ENCODE data around the gene HOMER1.
A peak's percentile ranks its signal among the peaks of the same experiment; 100 is the strongest.
"Not testable (repeated sequence)": the region's sequence is repeated elsewhere in the genome, so short reads cannot be mapped to it uniquely, and the experiment has no call there.

The HOMER1 gene

DNA sequence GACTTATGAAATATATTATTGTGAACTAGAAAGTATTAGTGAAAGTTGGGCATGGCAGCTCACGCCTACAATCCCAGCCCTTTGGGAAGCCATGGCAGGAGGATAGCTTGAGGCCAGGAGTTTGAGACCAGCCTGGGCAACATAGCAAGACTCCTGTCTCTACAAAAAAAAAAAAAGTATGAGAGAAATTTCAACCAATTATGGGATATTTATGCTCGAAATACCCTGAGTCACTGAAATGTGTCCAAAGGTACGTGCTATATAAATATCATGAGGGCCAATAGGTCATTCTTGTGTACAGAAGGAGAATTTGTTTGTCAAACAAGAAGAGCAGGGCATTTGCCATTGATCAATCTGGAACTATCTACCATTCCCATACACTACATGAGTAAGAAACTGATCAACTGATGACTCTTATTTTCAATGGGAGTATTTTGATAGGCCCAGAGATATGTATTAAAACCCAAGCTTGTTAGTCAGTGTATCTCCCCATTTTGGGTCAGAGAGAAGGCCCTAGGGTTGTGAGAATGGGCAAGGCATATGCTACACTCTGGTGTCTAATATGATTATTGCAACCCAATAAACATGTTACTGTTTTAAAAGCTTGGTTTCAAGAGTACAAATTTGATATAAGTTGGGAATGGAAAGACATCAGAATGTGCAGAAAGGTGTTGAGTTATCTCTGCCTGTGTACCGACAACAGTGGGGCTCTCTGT, 21.7 kb upstream of the HOMER1 start:
- H3K27me3 Mint-ChIP-seq = peaks cover 35% of the 10 kb centered on the region
- no peaks in the 10 kb centered on the region for H3K9me3 Mint-ChIP-seq
- ATAC-seq = no peak
- H3K27ac Mint-ChIP-seq = no peak overlapping the region
- H3K4me3 Mint-ChIP-seq = no peak overlapping the region
- no peaks in the 10 kb centered on the region for H3K36me3 Mint-ChIP-seq
- no peaks in the 10 kb centered on the region for H3K4me1 Mint-ChIP-seq

DNA sequence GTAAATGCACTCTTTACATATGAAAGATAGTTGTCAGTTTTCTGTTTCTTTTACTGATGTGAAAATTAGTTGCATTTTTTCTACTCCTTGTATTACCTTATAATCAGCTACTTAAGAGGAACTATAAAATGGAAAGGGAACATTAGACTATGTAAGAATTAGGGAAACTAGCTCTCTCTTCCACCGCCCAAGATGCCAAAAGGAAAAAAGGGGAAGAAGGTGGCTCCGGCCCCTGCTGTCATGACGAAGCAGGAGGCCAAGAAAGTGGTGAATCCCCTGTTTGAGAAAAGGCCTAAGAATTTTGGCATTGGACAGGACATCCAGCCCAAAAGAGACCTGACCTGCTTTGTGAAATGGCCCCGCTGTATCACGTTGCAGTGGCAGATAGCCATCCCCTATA, 15.2 kb upstream of the HOMER1 start:
- no peaks in the 10 kb centered on the region for H3K4me1 Mint-ChIP-seq
- no peaks in the 10 kb centered on the region for H3K36me3 Mint-ChIP-seq
- H3K27ac Mint-ChIP-seq = no peak overlapping the region
- no peak for ATAC-seq
- H3K9me3 Mint-ChIP-seq = peaks cover 6% of the 10 kb centered on the region
- peaks cover 4% of the 10 kb centered on the region for H3K27me3 Mint-ChIP-seq
- H3K4me3 Mint-ChIP-seq = no peak overlapping the region

DNA sequence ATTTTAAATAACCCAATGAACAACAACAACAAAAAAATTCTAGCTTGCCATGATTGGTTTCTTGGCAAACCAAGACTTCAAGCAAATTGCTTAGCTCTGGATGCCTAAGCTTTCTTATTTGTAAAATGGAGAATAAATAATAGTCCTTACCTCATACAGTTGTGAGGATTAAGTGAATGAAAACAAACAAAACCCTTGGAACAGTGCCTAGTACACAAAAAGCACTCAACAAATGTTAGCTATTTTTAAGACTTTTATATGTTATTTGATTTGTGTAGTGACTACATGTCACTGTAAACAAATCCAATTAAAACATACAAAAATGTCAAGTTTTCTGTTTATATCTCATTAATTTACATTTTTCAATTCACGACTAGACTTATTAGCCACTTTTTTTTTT, 13.5 kb upstream of the HOMER1 start:
- no peak overlapping the region for H3K27ac Mint-ChIP-seq
- H3K4me1 Mint-ChIP-seq = no peaks in the 10 kb centered on the region
- no peak overlapping the region for H3K4me3 Mint-ChIP-seq
- H3K27me3 Mint-ChIP-seq = peaks cover 17% of the 10 kb centered on the region
- peaks cover 7% of the 10 kb centered on the region for H3K9me3 Mint-ChIP-seq
- no peak for ATAC-seq
- H3K36me3 Mint-ChIP-seq = no peaks in the 10 kb centered on the region

DNA sequence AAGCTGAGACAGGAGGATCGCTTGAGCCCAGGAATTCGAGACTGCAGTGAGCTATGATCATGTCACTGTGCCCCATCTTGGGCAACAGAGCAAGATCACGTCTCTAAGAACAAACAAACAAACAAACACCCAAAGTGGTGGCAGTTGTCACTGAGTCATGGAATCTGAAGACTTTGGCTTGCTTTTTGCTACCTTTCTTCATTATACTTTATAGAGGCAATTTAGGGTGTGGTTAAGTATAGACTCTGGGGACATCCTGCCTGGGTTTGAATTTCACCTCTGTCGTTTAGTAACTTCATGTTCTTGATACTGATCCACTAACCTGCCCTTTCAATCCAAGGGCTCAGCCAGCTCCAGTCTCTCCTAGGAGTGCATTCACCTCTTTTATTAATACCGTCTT, 13.0 kb upstream of the HOMER1 start:
- H3K27ac Mint-ChIP-seq = no peak overlapping the region
- H3K36me3 Mint-ChIP-seq = no peaks in the 10 kb centered on the region
- no peak for ATAC-seq
- peaks cover 7% of the 10 kb centered on the region for H3K9me3 Mint-ChIP-seq
- H3K27me3 Mint-ChIP-seq = peaks cover 17% of the 10 kb centered on the region
- H3K4me3 Mint-ChIP-seq = no peak overlapping the region
- no peaks in the 10 kb centered on the region for H3K4me1 Mint-ChIP-seq

DNA sequence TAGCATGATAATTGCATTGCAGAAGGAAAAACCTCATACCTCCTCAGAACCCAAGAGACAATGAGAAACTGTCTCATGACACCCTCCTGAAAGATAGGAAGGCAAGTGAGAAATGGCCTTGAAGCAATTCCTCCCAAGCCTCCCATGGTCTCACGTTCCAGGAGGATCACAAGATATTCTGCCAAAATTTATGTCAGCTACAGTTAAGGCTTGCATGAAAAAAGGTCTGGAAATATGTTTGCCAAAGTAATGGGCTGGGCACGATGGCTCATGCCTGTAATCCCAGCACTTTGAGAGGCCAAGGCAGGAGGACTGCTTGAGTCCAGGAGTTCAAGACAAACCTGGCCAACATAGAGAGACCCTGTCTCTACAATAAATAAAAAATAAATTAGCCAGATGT, 12.6 kb upstream of the HOMER1 start:
- no peak overlapping the region for H3K4me3 Mint-ChIP-seq
- H3K36me3 Mint-ChIP-seq = no peaks in the 10 kb centered on the region

DNA sequence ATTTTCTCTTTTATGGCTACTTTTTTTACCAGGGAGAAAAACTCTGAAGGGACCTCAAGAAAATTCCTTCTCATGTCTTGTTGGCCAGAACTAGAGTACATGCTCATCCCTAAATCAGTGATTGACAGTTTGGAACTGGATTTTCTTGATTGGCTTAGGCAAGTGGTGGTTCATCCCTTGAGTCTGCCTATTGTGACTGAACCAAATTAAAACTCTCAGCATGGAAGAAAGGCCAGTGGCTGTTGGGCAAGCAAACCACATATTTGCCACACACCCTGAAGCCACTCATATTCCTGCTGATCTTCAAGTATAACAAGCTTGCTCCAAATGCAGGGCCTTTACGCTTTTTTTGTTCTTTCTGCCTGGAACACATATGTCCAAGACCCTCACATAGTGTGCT, 7.2 kb upstream of the HOMER1 start:
- no peak overlapping the region for H3K27ac Mint-ChIP-seq

More for the DNA sequence above, 12.6 kb upstream of the HOMER1 start:
- Mint-ChIP-seq H3K9me3 (peaks cover 7% of the 10 kb centered on the region), H3K27me3 (peaks cover 17% of the 10 kb centered on the region), H3K27ac (no peak overlapping the region), H3K4me1 (no peaks in the 10 kb centered on the region)
- no peak for ATAC-seq

DNA sequence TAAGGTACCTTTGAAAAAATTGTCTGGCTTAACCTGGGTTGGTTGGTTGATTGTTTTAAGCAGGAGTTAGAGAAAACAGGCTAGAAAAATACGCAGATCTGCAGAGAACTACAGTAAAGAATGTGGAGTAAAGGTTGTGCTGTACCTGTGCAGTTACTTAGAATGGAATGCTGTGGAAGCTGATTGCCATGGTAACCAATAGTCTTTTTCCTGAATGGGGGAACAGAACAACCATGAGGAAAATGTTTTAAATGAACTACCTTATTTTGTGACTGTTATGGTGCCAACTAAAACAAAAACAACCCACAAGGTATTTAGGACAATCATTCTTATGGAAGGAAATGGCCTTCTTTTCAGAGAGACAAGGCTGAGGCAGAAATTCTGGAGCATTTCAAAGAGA, 4.8 kb upstream of the HOMER1 start:
- peaks cover 11% of the 10 kb centered on the region for H3K4me1 Mint-ChIP-seq
- no peaks in the 10 kb centered on the region for H3K9me3 Mint-ChIP-seq
- no peak overlapping the region for H3K4me3 Mint-ChIP-seq
- ATAC-seq = no peak
- H3K27me3 Mint-ChIP-seq = peaks cover 9% of the 10 kb centered on the region
- H3K27ac Mint-ChIP-seq = no peak overlapping the region
- no peaks in the 10 kb centered on the region for H3K36me3 Mint-ChIP-seq

More for the DNA sequence above, 7.2 kb upstream of the HOMER1 start:
- ATAC-seq = no peak
- peaks cover 17% of the 10 kb centered on the region for H3K27me3 Mint-ChIP-seq
- peaks cover 6% of the 10 kb centered on the region for H3K4me1 Mint-ChIP-seq
- H3K9me3 Mint-ChIP-seq = peaks cover 7% of the 10 kb centered on the region
- no peaks in the 10 kb centered on the region for H3K36me3 Mint-ChIP-seq
- no peak overlapping the region for H3K4me3 Mint-ChIP-seq

DNA sequence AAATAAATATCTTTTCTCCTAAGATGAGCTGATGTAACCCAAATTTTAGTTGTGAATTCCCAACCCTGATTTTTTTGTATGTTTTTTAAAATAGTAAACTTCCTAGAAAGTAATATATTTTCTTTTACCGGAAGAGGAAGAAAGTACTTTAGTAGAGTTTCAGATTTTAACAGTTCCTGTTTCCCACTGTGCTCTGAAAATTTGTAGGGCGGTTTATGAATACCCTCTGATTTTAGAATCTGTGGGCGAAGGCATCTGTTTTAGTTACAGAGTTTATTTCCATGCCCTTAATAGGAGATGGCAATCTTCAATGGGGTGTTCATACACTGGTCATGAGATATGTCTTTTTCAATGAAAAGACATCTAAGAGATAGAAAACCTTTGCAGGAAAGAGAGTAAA, 3.7 kb upstream of the HOMER1 start:
- H3K27ac Mint-ChIP-seq = no peak overlapping the region
- H3K4me3 Mint-ChIP-seq = no peak overlapping the region
- H3K36me3 Mint-ChIP-seq = no peaks in the 10 kb centered on the region

DNA sequence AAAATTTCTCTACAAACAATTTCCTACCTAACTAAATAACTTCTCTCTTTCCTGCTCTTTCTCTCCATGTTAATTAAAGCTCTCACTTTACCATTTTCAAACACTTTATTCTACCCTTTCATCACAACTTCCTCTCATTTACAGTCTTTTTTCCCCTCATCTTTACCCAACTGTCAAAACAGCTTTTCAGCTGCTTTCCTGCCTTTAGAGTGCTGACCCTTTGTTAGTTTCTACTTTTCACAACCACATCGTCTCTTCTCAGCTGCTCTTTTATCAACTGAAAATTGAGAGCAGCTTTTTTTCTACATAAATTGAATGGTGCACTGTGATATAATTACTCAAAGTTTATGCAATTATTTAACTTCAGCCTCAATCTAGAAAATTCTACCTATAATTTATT, 3.1 kb upstream of the HOMER1 start:
- H3K4me1 Mint-ChIP-seq = peaks cover 21% of the 10 kb centered on the region
- no peak overlapping the region for H3K4me3 Mint-ChIP-seq

More for the DNA sequence above, 3.7 kb upstream of the HOMER1 start:
- Mint-ChIP-seq H3K9me3 (no peaks in the 10 kb centered on the region), H3K27me3 (no peaks in the 10 kb centered on the region), H3K4me1 (peaks cover 18% of the 10 kb centered on the region)
- no peak for ATAC-seq

DNA sequence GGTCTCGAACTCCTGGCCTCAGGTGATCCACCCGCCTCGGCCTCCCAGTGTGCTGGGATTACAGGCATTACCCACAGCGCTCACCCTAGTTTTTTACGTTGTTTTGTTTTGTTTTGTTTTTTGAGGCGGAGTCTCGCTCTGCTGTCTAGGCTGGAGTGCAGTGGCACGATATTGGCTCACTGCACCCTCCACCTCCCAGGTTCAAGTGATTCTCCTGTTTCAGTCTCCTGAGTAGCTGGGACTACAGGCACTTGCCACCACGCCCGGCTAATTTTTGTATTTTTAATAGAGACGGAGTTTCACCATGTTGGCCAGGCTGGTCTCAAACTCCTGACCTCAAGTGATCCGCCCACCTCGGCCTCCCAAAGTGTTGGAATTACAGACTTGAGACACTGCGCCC, 2.4 kb upstream of the HOMER1 start:
- not testable (repeated sequence) for H3K9me3 Mint-ChIP-seq, H3K4me3 Mint-ChIP-seq, ATAC-seq, H3K36me3 Mint-ChIP-seq, H3K27ac Mint-ChIP-seq, H3K27me3 Mint-ChIP-seq
- H3K4me1 Mint-ChIP-seq = peaks cover 27% of the 10 kb centered on the region

More for the DNA sequence above, 3.1 kb upstream of the HOMER1 start:
- no peak overlapping the region for H3K27ac Mint-ChIP-seq
- no peaks in the 10 kb centered on the region for H3K9me3 Mint-ChIP-seq
- no peak for ATAC-seq
- H3K27me3 Mint-ChIP-seq = no peaks in the 10 kb centered on the region
- H3K36me3 Mint-ChIP-seq = no peaks in the 10 kb centered on the region

DNA sequence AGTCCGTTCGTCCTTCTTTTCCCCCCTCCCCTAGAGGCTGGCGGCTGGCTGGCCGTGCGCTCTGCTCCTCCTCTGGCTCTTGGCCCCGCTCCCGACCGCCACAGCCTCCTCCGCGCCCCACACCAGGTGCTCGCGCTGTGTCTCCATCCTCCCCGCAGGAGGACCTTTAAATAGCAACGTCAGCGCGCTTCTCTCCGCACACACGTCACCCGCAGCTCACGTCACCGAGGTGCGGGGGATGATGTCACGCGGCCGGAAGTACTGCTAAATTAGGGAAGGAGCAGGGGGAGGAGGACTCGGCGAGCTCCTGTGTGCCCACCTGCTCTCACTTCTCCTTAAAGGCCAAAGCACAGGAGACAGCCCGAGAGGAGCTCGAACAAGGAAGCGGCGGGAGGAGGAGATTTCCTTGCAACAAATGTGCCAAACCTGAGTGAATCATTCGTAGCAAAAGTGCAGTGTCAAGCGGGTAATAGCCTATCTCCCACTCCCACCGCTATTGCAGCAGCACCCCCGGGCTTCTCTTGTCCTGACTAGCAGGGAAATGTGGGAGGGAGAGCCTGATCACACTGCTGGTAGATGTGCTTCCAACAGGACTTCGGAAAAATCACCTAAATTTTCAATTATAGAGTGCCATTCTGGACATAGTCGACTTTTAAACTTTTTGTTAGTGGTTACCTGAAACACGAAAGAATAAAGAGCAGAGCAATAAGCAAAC, 614 bp upstream of the HOMER1 start:
- Mint-ChIP-seq H3K27me3 (no peaks in the 10 kb centered on the region), H3K4me3 (peak overlapping the region; percentile 87), H3K27ac (peak overlapping the region; percentile 84), H3K4me1 (peaks cover 32% of the 10 kb centered on the region), H3K36me3 (no peaks in the 10 kb centered on the region), H3K9me3 (no peaks in the 10 kb centered on the region)
- peak; percentile 94 for ATAC-seq

DNA sequence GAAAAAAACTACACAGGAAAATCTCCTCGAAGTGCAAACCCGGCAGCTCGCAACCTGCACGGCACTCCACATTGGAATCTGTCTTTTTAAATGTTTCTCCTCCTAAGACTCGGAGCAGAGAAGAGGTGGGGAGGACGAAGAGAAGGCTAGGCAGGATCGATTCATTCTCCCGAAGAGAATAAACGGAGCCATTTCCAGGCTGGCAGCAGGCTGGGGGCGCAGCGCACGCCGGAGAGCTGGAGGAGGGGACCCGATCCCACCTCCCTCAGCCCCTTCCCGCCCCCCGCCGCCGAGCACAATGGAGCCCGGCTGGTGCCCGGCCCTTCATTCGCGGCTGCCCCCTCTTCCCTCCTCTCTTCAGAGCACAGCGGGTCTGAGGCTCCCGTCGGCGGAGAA, 628 bp downstream of the HOMER1 start:
- peaks cover 32% of the 10 kb centered on the region for H3K4me1 Mint-ChIP-seq
- peak overlapping the region; percentile 84 for H3K27ac Mint-ChIP-seq
- H3K36me3 Mint-ChIP-seq = no peaks in the 10 kb centered on the region
- H3K9me3 Mint-ChIP-seq = no peaks in the 10 kb centered on the region
- H3K4me3 Mint-ChIP-seq = peak overlapping the region; percentile 87
- no peak for ATAC-seq
- H3K27me3 Mint-ChIP-seq = no peaks in the 10 kb centered on the region

DNA sequence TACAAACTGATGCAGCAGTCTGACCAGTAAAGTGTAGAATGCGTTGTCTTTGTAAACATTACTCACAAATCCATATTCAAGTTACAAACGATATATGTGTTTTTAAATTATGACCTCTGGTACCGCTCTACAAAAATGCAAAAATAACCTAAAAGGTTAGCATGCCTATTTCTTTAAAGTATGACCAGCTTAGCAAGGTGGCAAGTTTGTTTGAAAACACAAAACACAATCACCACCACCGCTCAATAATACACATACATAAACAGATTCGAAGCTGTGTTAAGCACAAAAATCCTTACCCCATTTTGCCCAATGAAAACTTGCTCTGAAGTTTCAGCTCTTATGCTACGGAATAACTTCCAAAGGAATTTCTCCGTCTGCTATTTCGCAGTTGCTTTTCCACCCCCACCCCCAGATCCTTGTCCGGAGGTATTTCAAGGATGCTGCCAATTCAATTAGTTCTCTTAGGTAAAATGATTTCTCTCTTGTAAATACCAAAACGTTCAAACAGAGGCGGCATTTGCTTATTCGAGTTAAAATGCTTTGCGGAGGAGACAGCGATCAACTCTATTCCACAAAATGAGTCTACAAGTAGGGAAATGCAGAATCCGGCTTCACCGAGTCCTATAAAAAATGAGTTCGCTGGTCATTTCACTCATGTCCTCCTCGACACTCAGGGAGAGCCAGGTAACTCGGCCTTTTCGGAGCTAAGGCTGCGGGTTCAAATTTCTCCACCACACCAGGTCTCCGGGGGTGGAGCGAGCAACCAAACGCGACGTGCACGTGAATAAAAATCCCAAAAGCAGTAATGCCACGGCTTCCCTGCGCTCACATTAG, 1.2 kb downstream of the HOMER1 start:
- H3K4me1 Mint-ChIP-seq = peaks cover 32% of the 10 kb centered on the region
- no peaks in the 10 kb centered on the region for H3K27me3 Mint-ChIP-seq
- peak overlapping the region; percentile 87 for H3K4me3 Mint-ChIP-seq
- no peaks in the 10 kb centered on the region for H3K9me3 Mint-ChIP-seq
- no peaks in the 10 kb centered on the region for H3K36me3 Mint-ChIP-seq
- ATAC-seq = no peak
- peak overlapping the region; percentile 84 for H3K27ac Mint-ChIP-seq

DNA sequence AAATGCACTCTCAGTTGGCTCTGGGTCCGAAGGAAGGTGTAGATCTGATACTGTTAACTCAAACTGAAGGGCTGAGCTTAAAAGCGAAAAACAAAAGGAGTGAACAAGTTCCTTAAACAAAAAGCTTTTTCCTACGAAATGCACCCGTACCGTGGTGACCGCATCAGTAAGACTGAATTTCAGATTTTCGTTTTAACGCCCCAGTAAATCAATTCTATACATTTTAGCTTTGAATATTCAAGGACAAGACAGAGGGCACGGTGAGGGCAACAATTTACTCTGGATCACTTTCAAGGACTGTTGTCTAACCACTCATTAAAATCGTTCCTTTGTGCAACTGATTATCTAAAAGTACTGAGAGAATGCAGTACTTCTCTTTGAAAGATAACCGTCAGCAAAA, 1.9 kb downstream of the HOMER1 start:
- Mint-ChIP-seq H3K4me3 (no peak overlapping the region), H3K4me1 (peaks cover 29% of the 10 kb centered on the region)

DNA sequence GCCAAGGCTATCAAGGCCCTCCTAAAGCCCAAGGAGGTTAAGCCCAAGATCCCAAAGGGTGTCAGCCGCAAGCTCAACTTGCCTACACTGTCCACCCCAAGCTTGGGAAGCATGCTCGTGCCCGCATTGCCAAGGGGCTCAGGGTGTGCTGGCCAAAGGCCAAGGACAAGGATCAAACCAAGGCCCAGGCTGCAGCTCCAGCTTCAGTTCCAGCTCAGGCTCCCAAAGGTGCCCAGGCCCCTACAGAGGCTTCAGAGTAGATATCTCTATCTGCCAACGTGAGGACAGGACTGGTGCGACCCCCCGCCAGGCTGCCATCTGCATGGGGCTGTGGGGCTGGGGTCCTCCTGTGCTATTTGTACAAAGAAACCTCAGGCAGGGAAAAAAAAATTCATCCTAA, 3.3 kb downstream of the HOMER1 start:
- Mint-ChIP-seq H3K27me3 (no peaks in the 10 kb centered on the region), H3K4me3 (no peak overlapping the region), H3K36me3 (no peaks in the 10 kb centered on the region), H3K4me1 (peaks cover 26% of the 10 kb centered on the region), H3K27ac (no peak overlapping the region), H3K9me3 (no peaks in the 10 kb centered on the region)
- ATAC-seq = no peak

More for the DNA sequence above, 1.9 kb downstream of the HOMER1 start:
- Mint-ChIP-seq H3K36me3 (no peaks in the 10 kb centered on the region), H3K27me3 (no peaks in the 10 kb centered on the region), H3K9me3 (no peaks in the 10 kb centered on the region), H3K27ac (no peak overlapping the region)
- no peak for ATAC-seq
